Kidney epithelial cell (primary cell): ENCODE data around the gene LIN28B. TPM values are rescaled to one million over a fixed set of nuclear protein-coding genes. Genes with fewer than 3 reads are reported as not detected.
A peak's percentile ranks its signal among the peaks of the same experiment; 100 is the strongest.
"Not testable (repeated sequence)": the region's sequence is repeated elsewhere in the genome, so short reads cannot be mapped to it uniquely, and the experiment has no call there.

ENCODE experiments used
- DNase-seq: peaks from one replicate; pipeline ENCODE4 v3.0.0-alpha.2; 2010; ENCODE audit warnings: low read depth
- H3K27me3 ChIP-seq: 2 replicates; pipeline ENCODE4 v1.6.0; 2011; ENCODE audit warnings: low read length; ENCODE audit not compliant: control insufficient read depth, insufficient read depth
- H3K36me3 ChIP-seq: 2 replicates; pipeline ENCODE4 v1.5.1; 2011; ENCODE audit warnings: low read length; ENCODE audit not compliant: control insufficient read depth, insufficient read depth
- H3K4me3 ChIP-seq: 2 replicates; pipeline ENCODE4 v1.5.1; 2011; ENCODE audit warnings: low read depth, mild to moderate bottlenecking, control low read depth, low read length
- total RNA-seq: library from RNA; depleted of rRNA; stranded (reverse); fragments of >200 nt; gene quantifications from 2 replicates; pipeline ENCODE4 v1.2.3, GENCODE V29; 2015
- TF ChIP-seq, protein P1 (sequence below): IDR thresholded peaks from 2 replicates; pipeline ENCODE4 v1.5.1; 2011; ENCODE audit warnings: mild to moderate bottlenecking, moderate library complexity, low read length, control low read depth, inconsistent platforms; ENCODE audit not compliant: insufficient read depth, poor library complexity, severe bottlenecking

Gene LIN28B
- total RNA-seq, 1 donor from 2014 or later: 0.92 TPM

GRCh38 chr6:105080279-105080678 is 123.4 kb downstream of the LIN28B start:
- H3K27me3 ChIP-seq: no peaks in the 10 kb centered on the region
- TF ChIP-seq, protein P1, sequence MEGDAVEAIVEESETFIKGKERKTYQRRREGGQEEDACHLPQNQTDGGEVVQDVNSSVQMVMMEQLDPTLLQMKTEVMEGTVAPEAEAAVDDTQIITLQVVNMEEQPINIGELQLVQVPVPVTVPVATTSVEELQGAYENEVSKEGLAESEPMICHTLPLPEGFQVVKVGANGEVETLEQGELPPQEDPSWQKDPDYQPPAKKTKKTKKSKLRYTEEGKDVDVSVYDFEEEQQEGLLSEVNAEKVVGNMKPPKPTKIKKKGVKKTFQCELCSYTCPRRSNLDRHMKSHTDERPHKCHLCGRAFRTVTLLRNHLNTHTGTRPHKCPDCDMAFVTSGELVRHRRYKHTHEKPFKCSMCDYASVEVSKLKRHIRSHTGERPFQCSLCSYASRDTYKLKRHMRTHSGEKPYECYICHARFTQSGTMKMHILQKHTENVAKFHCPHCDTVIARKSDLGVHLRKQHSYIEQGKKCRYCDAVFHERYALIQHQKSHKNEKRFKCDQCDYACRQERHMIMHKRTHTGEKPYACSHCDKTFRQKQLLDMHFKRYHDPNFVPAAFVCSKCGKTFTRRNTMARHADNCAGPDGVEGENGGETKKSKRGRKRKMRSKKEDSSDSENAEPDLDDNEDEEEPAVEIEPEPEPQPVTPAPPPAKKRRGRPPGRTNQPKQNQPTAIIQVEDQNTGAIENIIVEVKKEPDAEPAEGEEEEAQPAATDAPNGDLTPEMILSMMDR: no peak

DNA sequence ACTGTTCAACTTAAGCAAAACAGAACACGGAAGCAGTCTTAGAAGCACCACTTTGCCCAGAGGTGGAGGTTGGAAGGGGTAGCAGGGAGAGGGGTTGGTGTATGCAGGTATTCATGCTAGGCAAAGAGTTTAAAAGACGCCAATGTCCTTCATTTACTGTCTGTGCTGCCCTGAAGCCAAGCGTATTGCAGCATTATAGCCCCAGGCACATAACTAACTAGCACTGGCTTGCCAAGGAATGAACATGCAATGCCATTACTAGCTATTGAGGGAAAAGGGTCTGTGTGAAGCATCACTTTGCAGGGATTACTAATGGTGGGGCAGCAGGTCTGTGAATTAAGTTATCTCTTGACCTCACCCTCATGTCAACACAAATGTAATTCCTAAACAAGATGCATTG is 124.8 kb downstream of the LIN28B start:
- H3K36me3 ChIP-seq, H3K27me3 ChIP-seq, DNase-seq, H3K4me3 ChIP-seq: not testable (repeated sequence)

More at GRCh38 chr6:105080279-105080678, 123.4 kb downstream of the LIN28B start:
- no peak for DNase-seq
- H3K36me3 ChIP-seq: no peaks in the 10 kb centered on the region
- H3K4me3 ChIP-seq: no peak overlapping the region

DNA sequence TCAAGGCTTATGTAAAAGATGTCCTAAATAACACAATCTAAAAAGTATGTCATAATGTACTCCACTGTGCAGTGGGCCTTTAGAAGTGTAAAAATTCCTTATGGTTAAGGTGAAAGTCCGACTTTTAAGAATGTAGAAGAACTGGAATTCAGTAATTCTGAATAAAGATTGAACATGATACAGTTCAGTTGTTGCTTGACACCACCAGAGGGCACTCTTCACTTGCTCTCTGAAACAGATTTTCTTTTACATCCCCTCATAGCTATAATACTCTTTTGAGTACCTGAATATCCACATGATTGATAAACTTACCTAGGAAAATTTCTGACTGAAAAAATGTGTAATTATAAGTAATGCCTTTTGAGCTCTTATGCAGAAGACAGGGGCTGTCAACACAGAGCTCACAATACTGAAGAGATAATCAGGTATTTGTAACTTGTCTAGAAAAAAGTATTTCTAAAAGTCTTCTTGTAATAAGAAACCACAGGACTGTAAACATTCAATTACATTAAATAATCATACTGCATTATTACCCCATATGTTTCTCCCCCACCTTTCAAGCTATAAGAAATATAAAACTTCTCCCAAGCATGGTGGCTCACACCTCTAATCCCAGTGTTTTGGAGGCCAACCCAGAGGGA is 130.8 kb downstream of the LIN28B start:
- TF ChIP-seq, protein P1: peak; percentile 72
- Histone ChIP-seq H3K27me3 (no peaks in the 10 kb centered on the region), H3K4me3 (no peak overlapping the region), H3K36me3 (no peaks in the 10 kb centered on the region)
- peak; percentile 28 for DNase-seq

DNA sequence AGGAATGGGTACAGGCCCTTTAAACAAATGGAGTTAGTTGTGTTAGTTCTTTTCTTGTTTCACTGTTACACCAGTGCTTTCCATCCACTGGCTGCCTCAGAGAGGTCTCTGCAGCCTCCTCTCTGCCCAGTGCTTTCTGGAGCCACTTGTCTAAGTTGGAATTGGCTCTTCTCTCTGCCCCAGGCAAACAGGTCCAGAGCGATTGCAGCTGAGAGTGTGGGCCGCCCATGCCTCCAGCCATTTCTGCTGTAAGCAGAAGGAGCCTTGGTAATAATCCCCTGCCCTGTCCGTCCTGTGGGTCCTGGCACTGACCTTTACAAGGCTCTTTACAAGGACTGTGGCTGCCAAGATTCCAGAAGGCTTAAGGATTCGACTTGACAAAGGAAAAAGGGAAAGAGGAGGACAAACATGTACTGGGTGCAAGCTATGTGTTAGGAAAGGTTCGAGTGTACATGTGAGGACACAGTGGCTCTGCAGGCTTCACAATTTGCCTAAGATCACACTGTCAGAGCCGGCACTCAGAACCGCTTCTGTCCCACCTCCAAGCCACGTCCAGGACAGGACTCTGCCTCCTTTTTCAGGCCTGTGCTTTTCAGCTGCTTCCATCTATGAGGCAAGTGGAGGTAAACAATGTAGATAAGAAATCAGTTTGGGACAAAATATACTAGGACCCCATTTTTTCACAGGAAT is 134.4 kb downstream of the LIN28B start:
- Histone ChIP-seq H3K36me3 (no peaks in the 10 kb centered on the region), H3K4me3 (no peak overlapping the region), H3K27me3 (no peaks in the 10 kb centered on the region)
- no peak for DNase-seq
- TF ChIP-seq, protein P1: no peak

DNA sequence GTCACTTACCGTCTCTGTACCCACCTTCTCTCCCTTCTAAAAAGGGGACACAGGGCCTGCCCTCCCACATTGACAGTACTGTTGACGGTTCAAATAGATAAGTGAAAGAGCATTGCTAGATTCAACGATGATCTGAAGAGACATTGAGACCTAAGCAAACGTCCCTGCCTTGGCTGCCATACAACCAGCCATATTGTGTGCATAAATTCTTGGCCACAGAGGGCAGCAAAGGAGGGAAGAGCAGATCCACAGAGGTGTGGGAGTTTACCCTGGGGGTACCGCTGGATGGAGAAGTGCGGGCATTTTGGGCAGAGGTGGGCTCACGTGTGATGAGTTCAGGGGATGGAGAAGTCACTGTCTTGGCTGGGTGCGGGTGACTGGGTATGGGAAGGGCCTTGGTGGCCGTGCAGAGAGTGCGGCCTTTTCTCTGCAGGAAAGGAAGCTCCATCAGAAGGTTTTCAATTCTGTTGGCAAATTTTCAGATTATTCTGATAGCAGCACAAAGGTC is 137.3 kb downstream of the LIN28B start:
- H3K4me3 ChIP-seq: no peak overlapping the region
- no peaks in the 10 kb centered on the region for H3K27me3 ChIP-seq
- TF ChIP-seq, protein P1: no peak
- DNase-seq: no peak
- H3K36me3 ChIP-seq: no peaks in the 10 kb centered on the region

DNA sequence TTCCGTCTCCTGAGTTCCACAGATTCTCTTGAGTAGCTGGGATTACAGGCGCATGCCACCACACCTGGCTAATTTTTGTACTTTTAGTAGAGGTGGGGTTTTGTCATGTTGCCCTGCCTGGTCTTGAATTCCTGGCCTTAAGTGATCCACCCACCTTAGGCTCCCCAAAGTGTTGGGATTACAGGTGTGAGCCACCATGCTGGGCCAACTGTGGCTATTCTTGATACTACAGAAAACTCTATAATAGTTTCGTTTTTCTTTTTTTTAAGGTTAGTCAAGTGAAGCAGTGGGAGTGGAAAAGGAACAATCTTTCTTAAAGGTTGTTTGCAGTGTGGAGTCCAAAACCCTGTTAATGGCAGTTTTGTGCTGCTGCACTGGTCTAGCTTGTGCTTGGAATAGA is 138.2 kb downstream of the LIN28B start:
- no peak for DNase-seq
- H3K36me3 ChIP-seq: no peaks in the 10 kb centered on the region
- no peaks in the 10 kb centered on the region for H3K27me3 ChIP-seq
- no peak overlapping the region for H3K4me3 ChIP-seq
- TF ChIP-seq, protein P1: no peak
